Activated T-cell treated with anti-CD3 and anti-CD28 coated beads for 48 hours (primary cell): ENCODE measurements around the gene GPR155.

Source experiments
- DNase-seq: peaks from one replicate; pipeline ENCODE4 v3.0.0-alpha.2; 2020; ENCODE audit warnings: low read depth

GPR155 gene

GRCh38 chr2:174486563-174487107 is at the start of gene GPR155:
Gene GPR155, minus strand, starts transcription at chr2:174487029. Its CDS starts 5,073 bp downstream, at chr2:174481956.
- DNase-seq = peak; percentile 40

- no peak for DNase-seq
These were observed 49.2 kb upstream of the GPR155 start for GRCh38 chr2:174535757-174536703.

- no peak for DNase-seq
These were observed 48.3 kb upstream of the GPR155 start for GRCh38 chr2:174535083-174535482.

- DNase-seq = no peak
These were observed 43.1 kb upstream of the GPR155 start for GRCh38 chr2:174529916-174530315.

GRCh38 chr2:174527959-174528358 is 41.1 kb upstream of the GPR155 start:
- no peak for DNase-seq

GRCh38 chr2:174527101-174527721 is 40.4 kb upstream of the GPR155 start:
- DNase-seq = no peak

- no peak for DNase-seq
These were observed 37.7 kb upstream of the GPR155 start for GRCh38 chr2:174524527-174524926.

GRCh38 chr2:174522553-174522952 is 35.7 kb upstream of the GPR155 start:
- no peak for DNase-seq

GRCh38 chr2:174518395-174518794 is 31.6 kb upstream of the GPR155 start:
- DNase-seq = no peak

- DNase-seq = no peak
These were observed 29.9 kb upstream of the GPR155 start for GRCh38 chr2:174516501-174517378.

- DNase-seq = no peak
These were observed 25.5 kb upstream of the GPR155 start for GRCh38 chr2:174512345-174512744.

- no peak for DNase-seq
These were observed 24.9 kb upstream of the GPR155 start for GRCh38 chr2:174511580-174512260.

- no peak for DNase-seq
These were observed 23.9 kb upstream of the GPR155 start for GRCh38 chr2:174510583-174511189.

- no peak for DNase-seq
These were observed 16.5 kb upstream of the GPR155 start for GRCh38 chr2:174503161-174503809.

GRCh38 chr2:174499371-174499770 is 12.5 kb upstream of the GPR155 start:
- DNase-seq = no peak

GRCh38 chr2:174495365-174496012 is 8.7 kb upstream of the GPR155 start:
- DNase-seq = no peak

- DNase-seq = no peak
These were observed 6.9 kb upstream of the GPR155 start for GRCh38 chr2:174493549-174494331.

GRCh38 chr2:174492963-174493431 is 6.2 kb upstream of the GPR155 start:
- no peak for DNase-seq

- no peak for DNase-seq
These were observed 5.1 kb upstream of the GPR155 start for GRCh38 chr2:174491947-174492346.
